NK-92 treated with Interleukin-12 subunit alpha and Interleukin-12 subunit beta, amount 100 ng/mL, for 24 hours (cell line): ENCODE results near the gene CYP2A6.
"Not testable (repeated sequence)": the region's sequence is repeated elsewhere in the genome, so short reads cannot be mapped to it uniquely, and the experiment has no call there.

ENCODE experiments used
- DNase-seq: peaks from one replicate; lab custom pipeline; 2025; lab: John Stamatoyannopoulos, UW

Gene CYP2A6, protein sequence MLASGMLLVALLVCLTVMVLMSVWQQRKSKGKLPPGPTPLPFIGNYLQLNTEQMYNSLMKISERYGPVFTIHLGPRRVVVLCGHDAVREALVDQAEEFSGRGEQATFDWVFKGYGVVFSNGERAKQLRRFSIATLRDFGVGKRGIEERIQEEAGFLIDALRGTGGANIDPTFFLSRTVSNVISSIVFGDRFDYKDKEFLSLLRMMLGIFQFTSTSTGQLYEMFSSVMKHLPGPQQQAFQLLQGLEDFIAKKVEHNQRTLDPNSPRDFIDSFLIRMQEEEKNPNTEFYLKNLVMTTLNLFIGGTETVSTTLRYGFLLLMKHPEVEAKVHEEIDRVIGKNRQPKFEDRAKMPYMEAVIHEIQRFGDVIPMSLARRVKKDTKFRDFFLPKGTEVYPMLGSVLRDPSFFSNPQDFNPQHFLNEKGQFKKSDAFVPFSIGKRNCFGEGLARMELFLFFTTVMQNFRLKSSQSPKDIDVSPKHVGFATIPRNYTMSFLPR

DNA sequence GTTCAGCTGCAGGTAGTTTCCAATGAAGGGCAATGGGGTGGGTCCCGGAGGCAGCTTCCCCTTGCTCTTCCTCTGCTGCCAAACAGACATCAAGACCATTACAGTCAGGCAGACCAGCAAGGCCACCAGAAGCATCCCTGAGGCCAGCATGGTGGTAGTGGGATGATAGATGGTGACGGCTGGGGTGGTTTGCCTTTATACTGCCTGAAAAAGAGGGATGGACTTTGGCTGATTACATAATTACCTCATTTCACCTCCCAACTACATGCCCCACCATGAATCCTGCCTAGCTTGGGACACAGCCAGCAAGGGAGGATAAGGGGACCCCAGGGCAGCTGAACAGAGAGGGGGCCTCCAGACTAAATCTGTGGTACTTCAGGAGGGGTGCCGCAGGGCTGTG, at the start of gene CYP2A6:
Gene CYP2A6 (minus strand): TSS at position 171 of the 400 bp plus-strand sequence. CDS start 21 bp downstream, at position 150.
- DNase-seq: not testable (repeated sequence)

DNA sequence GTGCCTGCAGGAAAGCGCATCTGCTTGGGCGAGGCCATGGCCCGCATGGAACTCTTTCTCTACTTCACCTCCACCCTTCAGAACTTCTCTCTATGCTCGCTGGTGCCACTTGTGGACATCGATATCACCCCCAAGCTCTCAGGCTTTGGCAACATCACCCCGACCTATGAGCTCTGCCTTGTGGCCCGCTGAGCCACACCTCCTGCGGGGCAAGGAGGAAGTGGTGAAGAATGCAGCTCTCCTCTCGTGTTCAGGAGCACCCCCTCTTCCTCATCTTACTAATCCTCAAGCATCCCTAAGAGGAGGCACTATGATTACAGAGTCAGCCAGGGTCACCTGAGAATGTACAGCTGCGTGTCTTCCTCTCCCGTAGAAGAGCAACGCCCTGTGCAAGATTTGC, 49.7 kb upstream of the CYP2A6 start:
- DNase-seq: not testable (repeated sequence)

DNA sequence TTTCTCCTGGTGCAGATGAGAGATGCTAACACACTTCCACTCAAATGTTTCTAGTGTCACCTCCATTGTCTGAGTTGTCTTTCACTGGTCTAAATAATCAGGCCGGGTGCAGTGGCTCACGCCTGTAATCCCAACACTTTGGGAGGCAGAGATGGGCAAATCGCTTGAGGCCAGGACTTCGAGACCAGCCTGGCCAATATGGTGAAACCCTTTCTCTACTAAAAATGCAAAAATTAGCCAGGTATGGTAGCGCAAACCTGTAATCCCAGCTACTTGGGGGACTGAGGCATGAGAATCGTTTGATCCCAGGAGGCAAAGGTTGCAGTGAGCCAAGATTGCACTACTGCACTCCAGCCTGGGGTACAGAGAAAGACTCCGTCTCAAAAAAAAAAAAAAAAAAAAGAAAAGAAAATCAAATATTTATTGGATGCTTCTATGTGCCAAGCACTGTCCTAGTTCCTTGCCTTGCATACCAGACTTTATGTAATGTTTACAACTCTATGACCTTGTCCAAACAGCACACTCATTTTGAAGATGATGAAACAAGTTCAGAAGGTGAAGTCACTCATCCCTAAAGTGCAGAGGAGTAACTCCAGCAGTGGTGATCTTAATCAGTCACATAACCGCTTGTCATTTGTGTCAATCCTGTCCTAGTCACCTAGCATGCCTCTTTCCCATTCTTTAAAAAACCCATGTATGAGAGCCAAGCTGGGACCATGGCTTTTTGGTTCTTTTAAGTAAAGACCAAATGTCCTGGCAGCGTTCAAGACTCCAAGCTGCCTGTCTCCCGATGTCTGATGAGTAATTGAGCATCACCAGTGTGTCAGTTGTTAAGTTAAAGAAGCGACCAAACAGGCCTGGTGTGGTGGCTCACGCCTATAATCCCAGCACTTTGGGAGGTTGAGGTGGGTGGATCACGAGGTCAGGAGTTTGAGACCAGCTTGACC, 46.9 kb upstream of the CYP2A6 start:
- DNase-seq: not testable (repeated sequence)

DNA sequence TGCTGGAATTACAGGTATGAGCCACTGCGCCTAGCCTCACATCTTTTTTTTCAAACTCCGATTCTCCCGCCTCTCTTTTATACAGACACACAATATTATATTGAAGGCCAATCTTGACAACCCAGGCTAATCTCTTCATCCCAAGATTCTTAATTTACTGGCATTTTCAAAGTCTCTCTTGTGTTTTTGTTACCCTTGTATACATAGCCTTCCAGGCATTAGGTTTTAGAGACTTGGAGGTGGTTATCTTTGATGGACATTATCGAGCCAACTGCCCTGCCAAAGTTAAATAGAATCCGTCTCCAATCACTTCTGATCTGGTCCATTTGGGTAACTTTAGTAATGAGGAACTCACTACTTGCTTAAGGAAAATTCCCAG, 46.2 kb upstream of the CYP2A6 start:
- DNase-seq: no peak

DNA sequence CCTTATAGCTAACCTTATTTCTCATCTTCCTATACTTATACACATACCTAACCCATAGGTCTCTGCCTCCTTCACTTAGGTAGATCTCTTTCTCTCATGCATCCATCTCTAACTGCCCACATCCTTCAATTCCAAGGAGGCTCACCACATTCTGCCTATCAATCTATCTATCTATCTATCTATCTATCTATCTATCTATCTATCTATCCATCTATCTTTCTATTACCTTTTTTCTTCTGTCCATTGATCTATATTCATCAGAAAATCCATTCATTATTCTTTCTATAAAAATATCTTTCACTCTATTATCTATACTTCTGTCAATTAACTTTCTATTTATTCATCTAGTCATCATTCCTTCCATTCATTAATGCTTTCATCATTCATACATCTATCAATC, 42.9 kb upstream of the CYP2A6 start:
- DNase-seq: no peak

DNA sequence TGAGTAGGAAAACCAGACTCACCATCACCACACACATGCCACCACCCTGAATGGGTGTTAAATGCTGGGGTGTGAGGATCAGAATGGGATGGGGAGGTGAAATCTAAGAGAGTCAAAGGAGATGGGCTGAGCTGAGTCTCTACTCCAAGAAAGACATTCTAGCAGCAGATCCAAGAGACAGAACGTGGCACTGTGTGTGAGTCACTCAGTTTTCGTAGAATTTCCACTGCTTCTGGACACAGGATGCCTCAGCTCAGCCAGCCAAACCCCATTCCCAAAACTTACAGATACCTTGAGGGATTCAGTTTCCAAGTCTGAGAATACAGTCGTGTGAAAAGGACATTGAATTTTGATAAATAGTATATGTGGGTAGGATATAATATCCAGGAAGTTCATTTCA, 39.1 kb upstream of the CYP2A6 start:
- no peak for DNase-seq

DNA sequence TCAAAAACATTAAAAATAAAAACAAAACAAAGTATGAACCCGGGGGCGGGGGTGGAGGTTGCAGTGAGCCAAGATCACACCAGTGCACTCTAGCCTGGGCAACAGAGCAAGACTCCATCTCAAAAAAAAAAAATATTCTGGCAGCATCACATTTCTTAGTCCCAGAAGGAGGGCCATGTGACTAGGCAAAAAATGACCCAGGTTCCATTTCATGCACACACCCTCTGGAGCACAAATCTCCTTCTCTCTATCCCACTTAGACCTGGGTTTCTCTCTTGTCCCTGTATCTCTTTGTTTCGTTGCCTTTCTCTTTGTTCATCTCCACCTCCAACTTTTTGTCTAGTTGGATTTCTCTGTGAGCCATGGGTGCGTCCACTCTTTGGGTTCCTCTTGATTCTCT, 37.9 kb upstream of the CYP2A6 start:
- DNase-seq: no peak

DNA sequence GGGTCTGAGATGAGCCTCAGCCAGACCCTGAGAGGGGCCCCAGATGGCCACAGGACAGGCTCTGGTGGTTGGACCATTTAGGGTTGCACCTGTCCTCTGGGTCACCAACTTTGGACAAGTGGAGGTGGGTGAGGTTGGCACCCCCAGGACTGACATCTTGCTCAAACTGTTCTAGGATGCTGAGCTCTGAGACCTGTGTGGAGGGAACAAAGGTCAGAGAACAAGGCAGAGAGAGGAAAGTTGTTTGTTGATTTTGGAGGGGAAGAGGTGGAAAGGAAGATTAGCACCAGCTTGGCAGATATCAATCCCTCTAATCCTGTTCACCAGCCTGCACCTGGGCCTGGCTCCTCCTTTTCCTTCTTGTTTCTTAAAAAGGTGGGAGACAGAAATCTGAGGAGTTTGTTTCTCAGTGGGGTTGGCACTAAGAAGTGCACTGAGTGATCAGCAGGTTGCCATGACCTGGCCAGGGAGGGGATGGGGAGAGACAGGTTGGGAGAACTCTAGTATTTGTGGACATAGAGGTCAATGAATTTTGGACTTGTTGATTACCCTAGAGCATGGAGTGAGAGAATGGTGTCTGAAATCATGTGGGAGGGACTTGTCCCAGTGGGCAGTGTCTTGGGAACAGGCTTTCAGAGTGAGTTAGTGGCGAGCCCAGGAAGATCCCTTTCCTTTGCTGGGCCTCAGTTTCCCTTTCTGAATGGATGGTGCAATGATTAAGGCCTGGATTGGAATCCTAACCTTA, 34.1 kb upstream of the CYP2A6 start:
- DNase-seq: not testable (repeated sequence)

DNA sequence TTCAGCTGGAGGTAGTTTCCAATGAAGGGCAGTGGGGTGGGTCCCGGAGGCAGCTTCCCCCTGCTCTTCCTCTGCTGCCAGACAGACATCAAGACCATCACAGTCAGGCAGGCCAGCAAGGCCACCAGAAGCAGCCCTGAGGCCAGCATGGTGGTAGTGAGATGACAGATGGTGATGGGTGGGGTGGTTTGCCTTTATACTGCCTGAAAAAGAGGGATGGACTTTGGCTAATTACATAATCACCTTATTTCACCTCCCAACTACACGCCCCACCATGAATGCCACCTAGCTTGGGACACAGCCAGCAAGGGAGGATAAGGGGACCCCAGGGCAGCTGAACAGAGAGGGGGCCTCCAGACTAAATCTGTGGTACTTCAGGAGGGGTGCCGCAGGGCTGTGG, 31.8 kb upstream of the CYP2A6 start, which contains the start of gene CYP2A7:
Gene CYP2A7 (minus strand): TSS at position 170 of the 400 bp plus-strand sequence. CDS start 21 bp downstream, at position 149.
- not testable (repeated sequence) for DNase-seq

DNA sequence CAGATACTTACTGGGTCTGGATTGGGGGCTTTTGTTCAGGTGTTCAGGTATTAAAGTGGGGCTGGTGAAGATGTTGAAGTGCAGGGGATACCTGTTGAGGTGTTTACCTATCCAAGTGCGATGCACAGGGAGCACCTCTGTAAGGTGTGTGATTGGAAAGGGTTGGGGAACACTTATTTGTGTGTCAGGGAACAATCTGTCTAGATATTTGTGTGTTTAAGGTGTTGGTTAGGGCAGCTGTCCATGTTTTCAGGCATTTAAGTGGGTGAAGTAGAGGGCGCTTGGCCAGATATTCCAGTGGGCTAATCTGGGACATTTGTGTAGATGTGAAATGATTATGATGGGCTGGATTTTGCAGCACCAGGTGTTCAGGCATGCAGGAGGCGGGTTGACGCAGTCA, 29.1 kb upstream of the CYP2A6 start:
- DNase-seq: not testable (repeated sequence)

DNA sequence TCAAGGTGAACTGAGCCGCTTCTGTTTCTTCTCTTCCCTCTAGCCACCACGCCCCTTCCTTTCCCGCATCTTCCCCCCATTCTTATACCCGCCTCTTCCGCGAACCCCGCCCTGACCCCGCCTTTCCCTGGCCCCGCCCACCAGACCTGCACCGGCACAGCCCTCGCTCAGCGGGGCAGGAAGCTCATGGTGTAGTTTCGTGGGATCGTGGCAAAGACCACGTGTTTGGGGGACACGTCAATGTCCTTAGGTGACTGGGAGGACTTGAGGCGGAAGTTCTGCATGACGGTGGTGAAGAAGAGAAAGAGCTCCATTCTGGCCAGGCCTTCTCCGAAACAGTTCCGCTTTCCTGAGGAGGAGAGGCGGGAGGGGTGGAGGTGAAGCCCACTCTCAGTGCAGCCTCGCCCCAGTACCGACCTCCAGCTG, 25.3 kb upstream of the CYP2A6 start:
- not testable (repeated sequence) for DNase-seq

DNA sequence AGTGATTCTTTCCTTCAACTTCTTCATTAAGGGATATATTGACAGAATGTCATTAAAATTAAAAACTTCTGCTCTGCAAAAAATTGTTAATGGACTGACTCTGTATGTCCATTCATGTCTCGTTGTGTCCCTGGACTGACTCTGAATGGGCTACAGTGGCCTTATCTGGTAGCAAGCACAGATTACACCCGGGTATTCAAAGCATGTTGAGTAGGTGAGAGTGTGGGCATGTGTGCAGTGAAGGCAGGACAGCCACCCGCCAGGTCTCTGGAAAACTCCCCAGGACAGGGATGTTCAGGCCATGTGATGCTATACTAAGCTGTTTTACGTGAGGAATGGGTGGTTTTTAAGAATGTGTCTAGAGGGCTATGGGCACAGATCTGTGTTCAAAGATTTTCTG, 24.6 kb upstream of the CYP2A6 start:
- DNase-seq: not testable (repeated sequence)

DNA sequence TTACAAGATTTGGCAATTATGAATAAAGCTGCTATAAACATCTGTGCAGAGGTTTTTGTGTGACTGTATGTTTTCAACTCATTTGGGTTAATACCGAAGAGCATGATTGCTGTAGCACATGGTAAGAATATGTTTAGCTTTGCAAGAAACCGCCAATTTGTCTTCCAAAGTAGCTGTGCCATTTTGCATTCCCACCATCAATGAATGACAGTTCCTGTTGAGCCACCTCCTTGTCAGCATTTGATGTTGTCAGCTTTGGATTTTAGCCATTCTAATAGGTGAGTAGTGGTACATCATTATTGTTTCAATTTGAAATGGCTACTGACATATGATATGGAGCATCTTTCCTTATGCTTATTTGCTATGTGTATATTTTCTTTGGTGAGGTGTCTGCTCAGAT, 23.6 kb upstream of the CYP2A6 start:
- not testable (repeated sequence) for DNase-seq

DNA sequence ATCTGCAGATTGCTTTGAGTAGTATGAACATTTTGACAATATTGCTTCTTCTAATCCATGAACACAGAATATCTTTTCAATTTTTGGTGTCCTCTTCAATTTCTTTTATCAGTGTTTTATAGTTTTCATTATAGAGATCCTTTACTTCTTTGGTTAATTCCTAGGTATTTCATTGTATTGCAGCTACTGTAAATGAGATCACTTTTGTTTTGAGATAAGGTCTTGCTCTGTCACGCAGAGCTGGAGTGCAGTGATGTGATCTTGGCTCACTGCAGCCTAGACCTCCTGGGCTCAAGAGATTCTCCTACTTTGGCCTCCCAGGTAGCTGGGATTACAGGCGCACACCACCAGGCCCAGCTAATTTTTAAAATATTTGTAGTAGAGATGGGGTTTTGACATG, 22.0 kb upstream of the CYP2A6 start:
- DNase-seq: no peak

DNA sequence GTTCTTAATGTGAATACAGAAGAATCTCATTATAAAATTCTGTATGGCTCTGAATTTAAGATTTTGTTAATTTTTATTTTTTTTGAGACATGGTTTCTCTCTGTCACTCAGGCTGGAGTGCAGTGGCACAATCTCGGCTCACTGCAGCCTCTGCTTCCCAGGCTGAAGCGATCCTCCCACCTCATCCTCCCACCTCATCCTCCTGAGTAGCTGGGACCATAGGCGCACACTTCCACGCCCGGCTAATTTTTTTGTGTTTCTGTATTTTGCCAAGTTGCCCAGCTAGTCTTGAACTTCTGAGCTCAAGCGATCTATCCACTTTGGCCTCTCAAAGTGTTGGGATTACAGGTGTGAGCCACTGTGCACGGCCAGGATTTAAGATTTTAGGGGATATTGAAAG, 17.5 kb upstream of the CYP2A6 start:
- DNase-seq: no peak

DNA sequence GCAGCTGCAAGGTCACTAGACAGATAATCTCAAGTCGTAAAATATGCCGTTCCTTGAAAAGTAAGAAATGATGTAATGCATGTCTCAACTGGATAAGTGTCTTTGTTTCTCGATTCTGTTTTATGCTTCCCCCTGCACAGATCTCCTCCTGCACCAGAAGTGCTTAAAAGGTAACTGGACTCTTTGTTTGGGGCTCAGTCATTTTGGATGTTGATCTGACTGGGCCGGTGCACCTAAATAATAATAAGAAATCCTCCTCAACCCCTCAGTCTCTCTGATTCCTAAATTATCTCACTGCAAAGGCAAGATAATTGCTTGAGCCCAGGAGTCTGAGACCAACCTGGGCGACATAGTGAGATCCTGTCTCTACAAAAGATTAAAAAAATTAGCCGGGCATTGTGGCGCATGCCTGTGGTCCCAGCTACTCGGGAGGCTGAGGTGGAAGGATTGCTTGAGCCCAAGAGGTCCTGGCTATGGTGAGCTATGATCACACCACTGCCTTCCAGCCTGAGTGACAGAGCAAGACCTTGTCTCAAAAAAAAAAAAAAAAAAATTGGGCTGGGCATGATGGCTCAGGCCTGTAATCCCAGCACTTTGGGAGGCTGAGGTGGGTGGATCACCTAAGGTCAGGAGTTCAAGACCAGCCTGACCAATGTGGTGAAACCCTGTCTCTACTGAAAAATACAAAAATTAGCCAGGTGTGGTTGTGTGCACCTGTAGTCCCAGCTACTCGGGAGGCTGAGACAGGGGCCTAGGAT, 14.7 kb upstream of the CYP2A6 start:
- DNase-seq: not testable (repeated sequence)

DNA sequence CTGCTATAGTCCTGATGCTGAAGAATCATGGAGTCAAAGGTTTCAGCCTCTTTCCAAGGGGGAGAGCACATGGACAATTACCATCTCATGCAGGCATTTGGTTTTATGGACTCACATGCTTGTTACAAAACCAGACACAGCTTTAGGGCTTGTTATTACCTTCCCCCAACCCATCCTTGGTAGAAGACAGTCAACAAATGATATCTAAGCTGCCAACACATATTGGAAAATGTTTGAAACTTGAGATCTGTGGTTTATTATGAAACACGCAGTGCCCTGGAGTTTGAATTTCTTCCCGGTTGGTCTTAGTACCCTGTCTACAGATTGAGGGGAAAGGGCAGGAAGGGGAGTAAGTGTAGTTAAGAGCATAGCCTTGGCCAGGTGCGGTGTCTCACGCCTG, 12.5 kb upstream of the CYP2A6 start:
- DNase-seq: no peak

DNA sequence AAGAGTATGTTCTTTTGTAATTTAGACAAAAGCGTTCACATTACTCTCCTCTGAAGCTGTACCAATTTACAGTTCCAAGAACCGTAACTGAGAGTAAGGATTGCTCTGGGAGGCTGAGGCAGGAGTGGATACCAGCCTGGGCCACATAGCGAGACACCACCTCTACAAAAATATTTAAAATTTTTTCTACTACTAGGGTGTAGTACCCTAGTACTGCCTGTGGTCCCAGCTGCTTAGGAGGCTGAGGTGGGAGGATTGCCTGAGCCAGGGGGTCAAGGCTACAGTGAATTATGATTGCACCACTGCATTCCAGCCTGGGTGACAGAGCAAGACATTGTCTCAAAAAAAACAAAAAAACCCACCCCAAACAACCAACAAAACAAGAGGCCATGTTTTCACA, 12.1 kb upstream of the CYP2A6 start:
- DNase-seq: no peak

DNA sequence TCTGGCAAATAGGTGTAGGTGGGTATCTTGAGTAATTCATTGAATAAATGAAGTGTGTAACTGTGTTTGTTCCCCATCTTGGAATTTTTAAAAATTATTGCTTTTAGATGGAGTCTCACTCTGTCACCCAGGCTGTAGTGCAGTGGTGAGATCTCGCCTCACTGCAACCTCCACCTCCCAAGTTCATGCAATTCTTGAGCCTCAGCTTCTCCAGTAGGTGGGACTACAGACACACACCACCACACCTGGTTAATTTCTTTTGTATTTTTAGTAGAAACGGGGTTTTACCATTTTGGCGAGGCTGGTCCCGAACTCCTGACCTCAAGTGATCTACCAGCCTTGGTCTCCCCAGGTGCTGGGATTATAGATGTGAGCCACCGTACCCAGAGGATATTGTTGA, 7.9 kb upstream of the CYP2A6 start:
- no peak for DNase-seq

DNA sequence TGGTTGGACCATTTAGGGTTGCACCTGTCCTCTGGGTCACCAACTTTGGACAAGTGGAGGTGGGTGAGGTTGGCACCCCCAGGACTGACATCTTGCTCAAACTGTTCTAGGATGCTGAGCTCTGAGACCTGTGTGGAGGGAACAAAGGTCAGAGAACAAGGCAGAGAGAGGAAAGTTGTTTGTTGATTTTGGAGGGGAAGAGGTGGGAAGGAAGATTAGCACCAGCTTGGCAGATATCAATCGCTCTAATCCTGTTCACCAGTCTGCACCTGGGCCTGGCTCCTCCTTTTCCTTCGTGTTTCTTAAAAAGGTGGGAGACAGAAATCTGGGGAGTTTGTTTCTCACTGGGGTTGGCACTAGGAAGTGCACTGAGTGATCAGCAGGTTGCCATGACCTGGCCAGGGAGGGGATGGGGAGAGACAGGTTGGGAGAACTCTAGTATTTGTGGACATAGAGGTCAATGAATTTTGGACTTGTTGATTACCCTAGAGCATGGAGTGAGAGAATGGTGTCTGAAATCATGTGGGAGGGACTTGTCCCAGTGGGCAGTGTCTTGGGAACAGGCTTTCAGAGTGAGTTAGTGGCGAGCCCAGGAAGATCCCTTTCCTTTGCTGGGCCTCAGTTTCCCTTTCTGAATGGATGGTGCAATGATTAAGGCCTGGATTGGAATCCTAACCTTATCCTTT, 2.4 kb upstream of the CYP2A6 start:
- DNase-seq: not testable (repeated sequence)
